ENCODE data around the gene ST14.

The ST14 gene

GRCh38 chr11:130137999-130138398, 21.6 kb upstream of the ST14 start:
- no peak for DNase-seq (ENCODE audit: low read depth, low spot score)
- Histone ChIP-seq H3K4me1 (ENCODE audit: insufficient read depth, insufficient read length) (no peaks in the 10 kb centered on the region), H3K9me3 (ENCODE audit: insufficient read depth, low read length) (peaks cover 12% of the 10 kb centered on the region), H3K9ac (ENCODE audit: insufficient read length, low read depth) (no peak overlapping the region), H3K4me3 (ENCODE audit: insufficient read length, low read depth) (no peak overlapping the region), H3K36me3 (ENCODE audit: insufficient read depth, insufficient read length, low read length) (peaks cover 92% of the 10 kb centered on the region), H3K27me3 (ENCODE audit: insufficient read depth, insufficient read length) (no peaks in the 10 kb centered on the region)
- no peak for TF ChIP-seq YY1 (IDR thresholded peaks at IDR 0.05; ENCODE audit: insufficient read depth, insufficient read length)
- TF ChIP-seq SUZ12 (IDR thresholded peaks at IDR 0.05; ENCODE audit: extremely low read depth, insufficient read depth, insufficient read length): no peak
- no peak for TF ChIP-seq ZNF274 (IDR thresholded peaks at IDR 0.05; ENCODE audit: low read depth, low read length)

- Histone ChIP-seq H3K9ac (ENCODE audit: insufficient read length, low read depth) (no peak overlapping the region), H3K4me3 (ENCODE audit: insufficient read length, low read depth) (no peak overlapping the region), H3K36me3 (ENCODE audit: insufficient read depth, insufficient read length, low read length) (peaks cover 92% of the 10 kb centered on the region), H3K27me3 (ENCODE audit: insufficient read depth, insufficient read length) (no peaks in the 10 kb centered on the region), H3K4me1 (ENCODE audit: insufficient read depth, insufficient read length) (no peaks in the 10 kb centered on the region), H3K9me3 (ENCODE audit: insufficient read depth, low read length) (no peaks in the 10 kb centered on the region)
- TF ChIP-seq YY1 (IDR thresholded peaks at IDR 0.05; ENCODE audit: insufficient read depth, insufficient read length) (no peak), ZNF274 (IDR thresholded peaks at IDR 0.05; ENCODE audit: low read depth, low read length) (no peak), SUZ12 (IDR thresholded peaks at IDR 0.05; ENCODE audit: extremely low read depth, insufficient read depth, insufficient read length) (no peak)
- DNase-seq (ENCODE audit: low read depth, low spot score): no peak
Measured at GRCh38 chr11:130139401-130139800, 20.2 kb upstream of the ST14 start.

GRCh38 chr11:130141561-130142341, 17.8 kb upstream of the ST14 start:
- Histone ChIP-seq H3K27me3 (ENCODE audit: insufficient read depth, insufficient read length) (no peaks in the 10 kb centered on the region), H3K9ac (ENCODE audit: insufficient read length, low read depth) (no peak overlapping the region), H3K36me3 (ENCODE audit: insufficient read depth, insufficient read length, low read length) (peaks cover 80% of the 10 kb centered on the region), H3K4me3 (ENCODE audit: insufficient read length, low read depth) (no peak overlapping the region), H3K4me1 (ENCODE audit: insufficient read depth, insufficient read length) (no peaks in the 10 kb centered on the region), H3K9me3 (ENCODE audit: insufficient read depth, low read length) (no peaks in the 10 kb centered on the region)
- TF ChIP-seq ZNF274 (IDR thresholded peaks at IDR 0.05; ENCODE audit: low read depth, low read length) (no peak), YY1 (IDR thresholded peaks at IDR 0.05; ENCODE audit: insufficient read depth, insufficient read length) (no peak), SUZ12 (IDR thresholded peaks at IDR 0.05; ENCODE audit: extremely low read depth, insufficient read depth, insufficient read length) (no peak)
- no peak for DNase-seq (ENCODE audit: low read depth, low spot score)

- Histone ChIP-seq H3K4me3 (ENCODE audit: insufficient read length, low read depth) (no peak overlapping the region), H3K9ac (ENCODE audit: insufficient read length, low read depth) (no peak overlapping the region), H3K4me1 (ENCODE audit: insufficient read depth, insufficient read length) (no peaks in the 10 kb centered on the region), H3K9me3 (ENCODE audit: insufficient read depth, low read length) (no peaks in the 10 kb centered on the region), H3K36me3 (ENCODE audit: insufficient read depth, insufficient read length, low read length) (peaks cover 64% of the 10 kb centered on the region), H3K27me3 (ENCODE audit: insufficient read depth, insufficient read length) (no peaks in the 10 kb centered on the region)
- TF ChIP-seq YY1 (IDR thresholded peaks at IDR 0.05; ENCODE audit: insufficient read depth, insufficient read length): no peak
- no peak for TF ChIP-seq SUZ12 (IDR thresholded peaks at IDR 0.05; ENCODE audit: extremely low read depth, insufficient read depth, insufficient read length)
- TF ChIP-seq ZNF274 (IDR thresholded peaks at IDR 0.05; ENCODE audit: low read depth, low read length): no peak
- no peak for DNase-seq (ENCODE audit: low read depth, low spot score)
Measured at GRCh38 chr11:130144141-130144540, 15.4 kb upstream of the ST14 start.

GRCh38 chr11:130144861-130145281, 14.7 kb upstream of the ST14 start:
- Histone ChIP-seq H3K4me1 (ENCODE audit: insufficient read depth, insufficient read length) (no peaks in the 10 kb centered on the region), H3K27me3 (ENCODE audit: insufficient read depth, insufficient read length) (no peaks in the 10 kb centered on the region), H3K9me3 (ENCODE audit: insufficient read depth, low read length) (no peaks in the 10 kb centered on the region), H3K9ac (ENCODE audit: insufficient read length, low read depth) (no peak overlapping the region), H3K4me3 (ENCODE audit: insufficient read length, low read depth) (no peak overlapping the region), H3K36me3 (ENCODE audit: insufficient read depth, insufficient read length, low read length) (peaks cover 57% of the 10 kb centered on the region)
- no peak for DNase-seq (ENCODE audit: low read depth, low spot score)
- TF ChIP-seq SUZ12 (IDR thresholded peaks at IDR 0.05; ENCODE audit: extremely low read depth, insufficient read depth, insufficient read length): no peak

GRCh38 chr11:130145311-130145812, 14.2 kb upstream of the ST14 start:
- H3K4me1 ChIP-seq (ENCODE audit: insufficient read depth, insufficient read length): no peaks in the 10 kb centered on the region
- H3K27me3 ChIP-seq (ENCODE audit: insufficient read depth, insufficient read length): no peaks in the 10 kb centered on the region
- no peak overlapping the region for H3K9ac ChIP-seq (ENCODE audit: insufficient read length, low read depth)
- DNase-seq (ENCODE audit: low read depth, low spot score): no peak
- peaks cover 52% of the 10 kb centered on the region for H3K36me3 ChIP-seq (ENCODE audit: insufficient read depth, insufficient read length, low read length)
- H3K9me3 ChIP-seq (ENCODE audit: insufficient read depth, low read length): no peaks in the 10 kb centered on the region
- no peak for TF ChIP-seq SUZ12 (IDR thresholded peaks at IDR 0.05; ENCODE audit: extremely low read depth, insufficient read depth, insufficient read length)
- no peak for TF ChIP-seq ZNF274 (IDR thresholded peaks at IDR 0.05; ENCODE audit: low read depth, low read length)
- no peak for TF ChIP-seq YY1 (IDR thresholded peaks at IDR 0.05; ENCODE audit: insufficient read depth, insufficient read length)
- H3K4me3 ChIP-seq (ENCODE audit: insufficient read length, low read depth): no peak overlapping the region

GRCh38 chr11:130145975-130146776, 13.4 kb upstream of the ST14 start:
- no peaks in the 10 kb centered on the region for H3K9me3 ChIP-seq (ENCODE audit: insufficient read depth, low read length)
- no peaks in the 10 kb centered on the region for H3K4me1 ChIP-seq (ENCODE audit: insufficient read depth, insufficient read length)
- no peak for TF ChIP-seq SUZ12 (IDR thresholded peaks at IDR 0.05; ENCODE audit: extremely low read depth, insufficient read depth, insufficient read length)
- no peak for TF ChIP-seq ZNF274 (IDR thresholded peaks at IDR 0.05; ENCODE audit: low read depth, low read length)
- no peak for TF ChIP-seq YY1 (IDR thresholded peaks at IDR 0.05; ENCODE audit: insufficient read depth, insufficient read length)
- no peak for DNase-seq (ENCODE audit: low read depth, low spot score)
- no peak overlapping the region for H3K4me3 ChIP-seq (ENCODE audit: insufficient read length, low read depth)
- peaks cover 47% of the 10 kb centered on the region for H3K36me3 ChIP-seq (ENCODE audit: insufficient read depth, insufficient read length, low read length)
- H3K27me3 ChIP-seq (ENCODE audit: insufficient read depth, insufficient read length): no peaks in the 10 kb centered on the region
- no peak overlapping the region for H3K9ac ChIP-seq (ENCODE audit: insufficient read length, low read depth)

Measured in NT2/D1 (cell line).